SIG-M5 (cell line): ENCODE data around the gene KCNJ16.

Source experiments
- DNase-seq: peaks from one replicate; lab custom pipeline; 2025; lab: John Stamatoyannopoulos, UW

KCNJ16 gene

GRCh38 chr17:70171159-70171558, 96.1 kb downstream of the KCNJ16 start:
- no peak for DNase-seq

GRCh38 chr17:70172449-70172848, 97.4 kb downstream of the KCNJ16 start:
- no peak for DNase-seq

GRCh38 chr17:70172923-70173322, 97.9 kb downstream of the KCNJ16 start:
- DNase-seq, result no peak

GRCh38 chr17:70173681-70174080, 98.7 kb downstream of the KCNJ16 start:
- no peak for DNase-seq

GRCh38 chr17:70181376-70181775, 106.4 kb downstream of the KCNJ16 start:
- no peak for DNase-seq

DNA sequence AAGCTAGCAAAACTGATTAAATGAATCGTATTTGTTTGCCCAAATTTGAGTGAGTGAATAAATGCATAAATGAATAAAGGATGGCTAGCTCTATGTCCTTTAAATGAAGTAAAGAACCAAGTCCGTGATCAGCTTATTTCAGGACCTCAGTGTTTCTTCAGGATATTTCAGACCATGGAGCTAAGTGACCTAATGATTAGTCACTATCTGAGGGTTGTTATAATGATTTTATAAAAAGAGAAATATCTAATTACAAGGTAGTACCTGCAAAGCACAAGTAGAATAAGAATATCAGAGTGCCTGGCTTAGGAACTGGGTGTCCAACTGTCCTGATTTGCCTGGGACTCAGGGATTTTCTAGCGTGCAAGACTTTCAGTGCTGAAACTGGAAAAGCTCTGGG, 106.8 kb downstream of the KCNJ16 start:
- DNase-seq, result no peak

DNA sequence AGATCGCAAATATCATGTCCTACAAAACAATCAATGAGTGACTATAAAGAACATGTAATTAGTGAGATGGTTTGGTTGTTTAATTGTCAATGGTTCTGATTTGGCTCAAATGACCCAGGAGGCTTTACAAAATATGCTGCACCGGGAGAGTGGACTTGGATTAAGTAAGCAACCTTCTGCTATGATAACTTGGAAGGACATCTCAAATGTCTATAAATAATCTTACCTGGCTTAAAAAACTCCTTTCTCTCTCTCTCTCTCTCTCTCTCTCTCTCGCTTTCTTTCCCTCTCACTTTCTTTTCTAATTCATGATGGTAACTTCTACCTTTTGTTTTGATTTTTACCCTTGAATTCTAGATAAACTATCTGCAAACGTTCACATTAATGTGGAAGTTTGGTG, 108.5 kb downstream of the KCNJ16 start:
- DNase-seq, result no peak

DNA sequence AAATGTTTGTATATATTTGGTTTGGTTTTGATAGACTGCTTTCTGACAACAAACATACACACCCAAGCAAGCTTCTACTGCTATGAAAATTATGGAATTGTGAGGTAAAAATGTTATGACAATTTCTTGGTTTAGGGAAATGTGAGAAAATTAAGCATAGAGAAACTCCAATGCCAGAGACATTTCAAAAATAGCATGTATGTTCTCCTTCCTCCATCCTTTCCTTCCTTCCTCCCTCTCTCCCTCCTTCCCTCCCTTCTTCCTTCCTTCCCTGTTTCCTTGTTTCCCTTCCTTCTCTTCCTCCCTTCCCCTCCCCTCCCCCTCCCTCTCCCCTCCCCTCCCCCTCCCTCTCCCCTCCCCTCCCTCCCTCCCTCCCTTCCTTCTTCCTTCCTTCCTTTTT, 109.2 kb downstream of the KCNJ16 start:
- DNase-seq, result no peak

- DNase-seq, result no peak
Observed at GRCh38 chr17:70184770-70185169, 109.7 kb downstream of the KCNJ16 start.
